K562 (cell line): ENCODE data around the gene CTNNA3. TPM values are rescaled to one million over a fixed set of nuclear protein-coding genes. Genes with fewer than 3 reads are reported as not detected.
A peak's percentile ranks its signal among the peaks of the same experiment; 100 is the strongest.

Experiments
- ATAC-seq: fragments of 200-7000 bp; cut with Tn5 transposase; 3 replicates; pipeline ENCODE4 v1.9.1; 2020; ENCODE audit warnings: moderate library complexity
- BruUV-seq: library from RNA; stranded (reverse); fragments of 400-500 nt; replicated peaks from 2 replicates; lab custom pipeline; 2021; lab: Mats Ljungman, UMichigan
- CTCF ChIA-PET: fragments of 300-600 bp; formaldehyde crosslinking; extraction: SDS; loops from one replicate; lab custom pipeline; 2021; ENCODE audit warnings: low intra/inter-chr PET ratio; lab: Yijun Ruan, JAX
- POLR2A ChIA-PET: fragments of 300-600, 350-650 bp; sonication (Branson Sonifier 250); formaldehyde crosslinking; extraction: SDS; loops from one replicate; lab custom pipeline; 2021; ENCODE audit warnings: antibody characterized with exemption, inconsistent platforms; lab: Yijun Ruan, JAX
- DNase-seq, 4 experiments: peaks; one replicate each; pipeline versions ENCODE4 v3.0.0 to v3.0.0-alpha.2; 2011 to 2018; ENCODE audit warnings: low spot score in 3 of 4, mixed read lengths in 3 of 4; ENCODE audit errors: extremely low read depth in 1 of 4
- FAIRE-seq: peaks from 2 replicates; lab custom pipeline; 2011; peaks lifted over from hg19 to GRCh38; lab: Jason Lieb, UNC
- H2AFZ ChIP-seq: 2 replicates; pipeline ENCODE4 v1.6.0; 2011; ENCODE audit warnings: low read depth, low read length, control low read depth, inconsistent platforms
- H3K27ac ChIP-seq: fragments of 200-600 bp; 3 replicates; pipeline ENCODE4 v1.8.0; 2011; ENCODE audit warnings: low read depth, mild to moderate bottlenecking, control low read depth, inconsistent platforms, low read length, moderate library complexity, mixed read lengths; ENCODE audit errors: extremely low read depth
- H3K27me3 ChIP-seq, 2 experiments: fragments of 300-600 bp in 1 of 2; 2 replicates in 1 of 2; 3 replicates in 1 of 2; pipeline versions ENCODE4 v1.6.0 to v1.8.0; 2011; ENCODE audit warnings: inconsistent platforms in 2 of 2, low read length in 2 of 2, mild to moderate bottlenecking in 1 of 2, mixed read lengths in 1 of 2, moderate library complexity in 1 of 2; ENCODE audit not compliant: control insufficient read depth in 2 of 2, insufficient read depth in 2 of 2
- H3K36me3 ChIP-seq: fragments of 300-600 bp; 3 replicates; pipeline ENCODE4 v1.8.0; 2011; ENCODE audit warnings: mild to moderate bottlenecking, low read length, inconsistent platforms; ENCODE audit not compliant: control insufficient read depth, insufficient read depth
- H3K4me1 ChIP-seq, 2 experiments: fragments of 200-600 bp in 1 of 2; replicated peaks in 1 of 2; 2 replicates in 1 of 2; 3 replicates in 1 of 2; pipeline versions ENCODE4 v1.5.1 to v1.8.0; 2011; ENCODE audit warnings: inconsistent platforms in 2 of 2, low read length in 2 of 2, mild to moderate bottlenecking in 1 of 2, mixed read lengths in 1 of 2, moderate library complexity in 1 of 2; ENCODE audit not compliant: control insufficient read depth in 2 of 2, insufficient read depth in 2 of 2
- H3K4me2 ChIP-seq: 2 replicates; pipeline ENCODE4 v1.6.1; 2011; ENCODE audit warnings: low read length, control low read depth, inconsistent platforms, mixed read lengths; ENCODE audit not compliant: insufficient read depth
- H3K4me3 ChIP-seq: fragments of 200-600 bp; sonication (generic), shearing (Covaris generic); 2 replicates; pipeline ENCODE4 v1.5.1; 2016; ENCODE audit warnings: control low read depth, inconsistent platforms
- H3K79me2 ChIP-seq: fragments of 200-600 bp; 3 replicates; pipeline ENCODE4 v1.8.0; 2011; ENCODE audit warnings: low read length, inconsistent platforms; ENCODE audit not compliant: control insufficient read depth, insufficient read depth
- H3K9ac ChIP-seq, 2 experiments: 2 replicates each; pipeline versions ENCODE4 v1.6.0 to v1.6.1; 2011; ENCODE audit warnings: low read depth in 2 of 2, low read length in 2 of 2, control low read depth in 1 of 2, inconsistent platforms in 1 of 2, mild to moderate bottlenecking in 1 of 2, mixed read lengths in 1 of 2; ENCODE audit not compliant: insufficient read depth in 1 of 2
- H3K9me1 ChIP-seq: one replicate; pipeline ENCODE4 v1.6.0; 2011; ENCODE audit warnings: inconsistent platforms, mild to moderate bottlenecking, low read length, moderate library complexity; ENCODE audit not compliant: control insufficient read depth, insufficient read depth
- H3K9me3 ChIP-seq: replicated peaks from 2 replicates; pipeline ENCODE4 v1.5.1; 2011; ENCODE audit warnings: low read depth, low read length, inconsistent platforms; ENCODE audit not compliant: control insufficient read depth, insufficient read depth
- H4K20me1 ChIP-seq: replicated peaks from 2 replicates; pipeline ENCODE4 v1.6.1; 2011; ENCODE audit warnings: low read length, inconsistent platforms, mixed read lengths; ENCODE audit not compliant: control insufficient read depth, insufficient read depth
- DEAF1 ChIP-seq: fragments of 450-650 bp; formaldehyde crosslinking; IDR thresholded peaks from 2 replicates; pipeline ENCODE4 v1.4.0; 2020; ENCODE audit warnings: mild to moderate bottlenecking, moderate library complexity
- DMBX1 ChIP-seq: fragments of 250-450 bp; sonication (Bioruptor Pico); IDR thresholded peaks from 2 replicates; pipeline ENCODE4 v1.8.0; 2022; ENCODE audit warnings: inconsistent platforms, mild to moderate bottlenecking, moderate library complexity, borderline replicate concordance
- GMEB1 ChIP-seq: fragments of 250-450 bp; sonication (Bioruptor Pico); IDR thresholded peaks from 2 replicates; pipeline ENCODE4 v1.4.0; 2020; ENCODE audit warnings: mild to moderate bottlenecking
- HMGXB4 ChIP-seq: sonication (generic); formaldehyde crosslinking; IDR thresholded peaks from 2 replicates; pipeline ENCODE4 v1.8.1; 2023; ENCODE audit warnings: mild to moderate bottlenecking, missing genetic modification reagents
- L3MBTL2 ChIP-seq: fragments of 450-650 bp; IDR thresholded peaks from 2 replicates; pipeline ENCODE4 v1.6.1; 2016; ENCODE audit warnings: mild to moderate bottlenecking, moderate library complexity
- MAFK ChIP-seq: IDR thresholded peaks from 2 replicates; pipeline ENCODE4 v1.6.1; 2011; ENCODE audit warnings: low read length, improper control_type of control experiment
- NFRKB ChIP-seq: fragments of 450-650 bp; IDR thresholded peaks from 2 replicates; pipeline ENCODE4 v1.6.1; 2016; ENCODE audit warnings: low read depth
- PHF20 ChIP-seq: fragments of 450-650 bp; IDR thresholded peaks from 2 replicates; pipeline ENCODE4 v1.6.1; 2018; ENCODE audit not compliant: partially characterized antibody
- SMC3 ChIP-seq: conservative IDR thresholded peaks from 2 replicates; pipeline ENCODE4 v1.6.1; 2011; ENCODE audit warnings: low read depth, low read length, improper control_type of control experiment; ENCODE audit not compliant: insufficient read depth
- SRSF3 ChIP-seq: fragments of 200-400 bp; formaldehyde crosslinking; IDR thresholded peaks from 2 replicates; pipeline ENCODE4 v1.6.1; 2016; ENCODE audit warnings: mild to moderate bottlenecking, low read length, moderate library complexity; ENCODE audit not compliant: insufficient read depth
- ZBTB8A ChIP-seq: fragments of 450-650 bp; IDR thresholded peaks from 2 replicates; pipeline ENCODE4 v1.6.1; 2018; ENCODE audit warnings: mild to moderate bottlenecking, moderate library complexity; ENCODE audit not compliant: partially characterized antibody
- ZNF277 ChIP-seq: fragments of 250-450 bp; sonication (Bioruptor Pico); IDR thresholded peaks from 2 replicates; pipeline ENCODE4 v1.8.0; 2022; ENCODE audit warnings: inconsistent platforms, mild to moderate bottlenecking, moderate library complexity, borderline replicate concordance
- ZNF316 ChIP-seq: fragments of 450-650 bp; IDR thresholded peaks from 2 replicates; pipeline ENCODE4 v1.6.1; 2016
- ZNF695 ChIP-seq: fragments of 450-650 bp; formaldehyde crosslinking; IDR thresholded peaks from 2 replicates; pipeline ENCODE4 v1.4.0; 2020; ENCODE audit warnings: mild to moderate bottlenecking, moderate library complexity
- WGBS: fragments of 100-300 bp; shearing (Covaris generic); methylation state at CpG from one replicate; pipeline ENCODE4 v1.1.6; 2016; ENCODE audit warnings: low coverage, mixed read lengths; ENCODE audit not compliant: insufficient coverage; ENCODE audit errors: missing lambda C conversion rate; 5-methylcytosine and 5-hydroxymethylcytosine counted together
- in situ Hi-C: fragments of 300-500 bp; cut with MboI; formaldehyde crosslinking; loops from 4 replicates; pipeline ENCODE4 v1.15.0; 2018; ENCODE audit warnings: inconsistent platforms, mixed read lengths
- intact Hi-C: fragments of 100-400 bp; cut with micrococcal nuclease; formaldehyde crosslinking; loops from 2 replicates; pipeline ENCODE4 v1.14.2; 2022
- polyA plus RNA-seq, 8 experiments: library from polyadenylated mRNA; depleted of rRNA in 4 of 8; stranded (reverse) in 5 of 8; unstranded in 3 of 8; fragments of >200 nt; fragmentation: Nextera tagmentation in 2 of 8; fragmentation: Illumina TruSeq in 1 of 8; extraction: Ambion mirVana in 2 of 8; extraction: Trizol in 1 of 8; gene quantifications; 2 replicates each; pipeline versions ENCODE4 v1.2.1 to v1.2.3, GENCODE V29; 2011 to 2014; ENCODE audit warnings: inconsistent platforms in 1 of 8, missing spikeins in 1 of 8
- total RNA-seq, 7 experiments: library from RNA; depleted of rRNA in 6 of 7; stranded (reverse); fragments of >200 nt in 6 of 7; fragmentation: Illumina TruSeq in 2 of 7; extraction: Trizol in 2 of 7; gene quantifications; 2 replicates each; pipeline versions ENCODE4 v1.2.1 to v1.2.3, GENCODE V29; 2011 to 2021; ENCODE audit warnings: low replicate concordance in 1 of 7

CTNNA3 gene
- total and polyA plus RNA-seq, 9 of the 15 experiments (the other 6 are each of a cell fraction or from before 2014, with no cell fraction given), result 0.04 TPM; not detected in 8

- Histone ChIP-seq H2AFZ (no peak overlapping the region), H3K27me3 (no peaks in the 10 kb centered on the region), H3K79me2 (no peaks in the 10 kb centered on the region), H3K4me3 (no peak overlapping the region), H4K20me1 (no peaks in the 10 kb centered on the region), H3K9ac (no peak overlapping the region), H3K9me1 (no peaks in the 10 kb centered on the region), H3K27ac (no peak overlapping the region), H3K4me2 (no peak overlapping the region), H3K36me3 (no peaks in the 10 kb centered on the region), H3K4me1 (no peaks in the 10 kb centered on the region), H3K9me3 (no peaks in the 10 kb centered on the region)
- ChIA-PET POLR2A (interaction anchor here (0.6 kb wide), 1 partner anchor 112 kb away, joined by 3 read pairs; no protein-coding TSS in a partner anchor), CTCF (interaction anchor here (0.7 to 3.6 kb wide), 3 partner anchors 114 to 542 kb away, joined by 4 to 49 read pairs (median 6); no protein-coding TSS in a partner anchor)
- FAIRE-seq, result peak; percentile 75
- 4% methylated on average over 1 of the region's 1 CpG for WGBS
- in situ Hi-C loops, result loop anchor here (10.0 kb wide), 1 partner anchor 108 kb away; no protein-coding TSS in a partner anchor
- DNase-seq, result peak; percentile 16 to 38 (median 29)
- intact Hi-C loops, result loop anchor here (1.0 kb wide), 1 partner anchor 114 kb away; no protein-coding TSS in a partner anchor
- no TSS peak for BruUV-seq
- peak; percentile 75 for ATAC-seq
- no peak for TF ChIP-seq PHF20
- peak; percentile 53; the same call in 1 of the 2 replicates for TF ChIP-seq MAFK
- no peak for TF ChIP-seq HMGXB4
- no peak for TF ChIP-seq ZBTB8A
- TF ChIP-seq ZNF277 (CRISPR knock-in tag), result no peak
- TF ChIP-seq NFRKB, result no peak
- TF ChIP-seq SMC3, result 0 out of 2 replicates have a peak, but pooled peaks have one; percentile 38
- no peak for TF ChIP-seq SRSF3
- TF ChIP-seq ZNF695 (CRISPR knock-in tag), result no peak
- TF ChIP-seq GMEB1 (CRISPR knock-in tag), result no peak
- TF ChIP-seq ZNF316, result peak; percentile 67
- peak; percentile 50 for TF ChIP-seq DEAF1 (CRISPR knock-in tag)
- no peak for TF ChIP-seq L3MBTL2
- no peak for TF ChIP-seq DMBX1
Observed at GRCh38 chr10:67666416-67667034, 29.5 kb downstream of the CTNNA3 start.
